WTC11 (cell line): ENCODE data around the gene GRM5.

Source experiments
- ATF1 ChIP-seq: sonication (generic); formaldehyde crosslinking; IDR thresholded peaks from 2 replicates; pipeline ENCODE4 v1.8.1; 2023; ENCODE audit warnings: mild to moderate bottlenecking, moderate library complexity, missing genetic modification reagents
- CTCF ChIP-seq: fragments of 200-600 bp; IDR thresholded peaks from 2 replicates; pipeline ENCODE4 v1.8.0; 2022; ENCODE audit warnings: antibody characterized with exemption
- ELF4 ChIP-seq: sonication (generic); formaldehyde crosslinking; IDR thresholded peaks from 2 replicates; pipeline ENCODE4 v1.8.1; 2022; ENCODE audit warnings: low read depth, mild to moderate bottlenecking, moderate library complexity, missing genetic modification reagents
- IRF2 ChIP-seq: sonication (generic); formaldehyde crosslinking; IDR thresholded peaks from 2 replicates; pipeline ENCODE4 v1.8.0; 2022; ENCODE audit warnings: low read depth, missing genetic modification reagents, borderline replicate concordance

GRCh38 chr11:88813233-88813915, 252.4 kb downstream of the GRM5 start:
- TF ChIP-seq IRF2 (no peak), ELF4 (CRISPR knock-in tag) (no peak), CTCF (no peak), ATF1 (no peak)
